GM12892 (cell line): ENCODE data around the gene PPFIA1.
"Not testable (repeated sequence)": the region's sequence is repeated elsewhere in the genome, so short reads cannot be mapped to it uniquely, and the experiment has no call there.

Source experiments
- DNase-seq: peaks from one replicate; pipeline ENCODE4 v3.0.0; 2011; ENCODE audit not compliant: insufficient read length
- FAIRE-seq: peaks from 2 replicates; lab custom pipeline; 2011; peaks lifted over from hg19 to GRCh38; lab: Jason Lieb, UNC
- POLR2A ChIP-seq: IDR thresholded peaks from 2 replicates; pipeline ENCODE4 v1.6.1; 2011; ENCODE audit warnings: low read depth, low read length, control low read depth
- POLR2AphosphoS5 ChIP-seq: IDR thresholded peaks from 2 replicates; pipeline ENCODE4 v1.6.1; 2011; ENCODE audit warnings: low read depth, low read length, control low read depth
- TAF1 ChIP-seq: IDR thresholded peaks from 2 replicates; pipeline ENCODE4 v1.6.1; 2011; ENCODE audit warnings: low read depth, mild to moderate bottlenecking, control low read depth, low read length, borderline replicate concordance

The PPFIA1 gene

DNA sequence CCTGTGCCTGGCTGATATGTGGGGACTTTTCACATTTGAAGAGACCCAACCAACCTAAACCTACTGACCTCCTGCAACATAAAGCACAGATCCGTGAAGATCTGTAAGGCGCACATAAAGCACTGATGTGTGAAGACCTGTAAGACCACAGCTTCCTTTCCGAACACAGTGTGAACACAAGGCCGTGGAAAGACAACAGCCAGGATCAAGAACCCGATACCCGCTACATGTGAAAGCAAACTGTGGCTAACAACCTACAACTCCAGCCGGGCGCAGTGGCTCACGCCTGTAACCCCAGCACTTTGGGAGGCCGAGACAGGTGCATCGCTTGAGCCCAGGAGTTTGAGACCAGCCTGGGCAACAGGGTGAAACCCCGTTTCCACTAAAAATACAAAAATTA, 17.6 kb upstream of the PPFIA1 start:
- no peak for DNase-seq
- no peak for FAIRE-seq
- TF ChIP-seq POLR2AphosphoS5 (no peak), POLR2A (no peak), TAF1 (no peak)

DNA sequence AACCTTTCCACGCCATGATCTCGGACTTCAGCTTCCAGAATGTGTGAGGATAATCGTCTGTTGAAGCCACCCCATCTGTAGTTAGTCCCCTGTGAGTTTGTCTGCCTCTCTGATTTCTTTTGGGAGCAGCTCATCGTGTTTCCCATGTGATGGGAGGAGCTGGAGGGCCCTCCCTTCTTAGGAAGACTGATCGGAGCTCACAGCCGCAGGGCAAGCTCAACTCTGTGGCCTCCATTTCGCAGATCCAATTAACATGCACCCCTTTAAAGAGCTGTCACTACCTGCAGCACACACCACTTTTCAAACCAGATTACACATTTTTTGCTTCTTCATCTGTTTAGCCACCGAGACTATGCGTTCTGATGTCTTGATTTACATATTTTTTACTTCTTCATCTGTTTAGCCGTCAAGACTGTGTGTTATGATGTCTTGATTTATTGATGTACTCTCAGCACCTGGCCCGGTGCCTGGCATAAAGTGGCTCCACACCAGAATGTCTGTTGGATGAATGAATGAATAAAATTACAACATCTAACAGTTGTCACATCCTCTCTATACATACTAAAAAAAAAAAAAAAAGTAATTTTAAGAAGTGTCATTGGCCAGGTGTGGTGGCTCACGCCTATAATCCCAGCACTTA, 14.9 kb upstream of the PPFIA1 start:
- DNase-seq (no peak), FAIRE-seq (no peak)

DNA sequence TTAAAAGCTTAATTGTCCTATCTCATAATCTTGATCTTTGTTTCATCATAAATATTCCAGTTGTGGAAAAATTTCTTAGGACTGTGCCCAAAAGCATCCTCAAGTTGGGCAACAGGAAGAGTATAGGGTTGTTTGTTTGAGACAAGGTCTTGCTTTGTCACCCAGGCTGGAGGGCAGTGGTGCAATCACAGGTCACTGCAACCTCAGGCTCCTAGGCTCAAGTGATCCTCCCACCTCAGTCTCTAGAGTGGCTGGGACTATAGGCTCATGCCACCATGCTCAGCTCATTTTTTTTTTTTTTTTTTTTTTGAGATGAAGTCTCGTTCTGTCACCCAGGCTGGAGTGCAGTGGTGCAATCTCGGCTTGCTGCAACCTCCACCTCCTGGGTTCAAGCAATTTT, 11.4 kb upstream of the PPFIA1 start:
- DNase-seq, FAIRE-seq: not testable (repeated sequence)

More for the DNA sequence above, 14.9 kb upstream of the PPFIA1 start:
- TF ChIP-seq POLR2AphosphoS5 (no peak), TAF1 (no peak), POLR2A (no peak)

DNA sequence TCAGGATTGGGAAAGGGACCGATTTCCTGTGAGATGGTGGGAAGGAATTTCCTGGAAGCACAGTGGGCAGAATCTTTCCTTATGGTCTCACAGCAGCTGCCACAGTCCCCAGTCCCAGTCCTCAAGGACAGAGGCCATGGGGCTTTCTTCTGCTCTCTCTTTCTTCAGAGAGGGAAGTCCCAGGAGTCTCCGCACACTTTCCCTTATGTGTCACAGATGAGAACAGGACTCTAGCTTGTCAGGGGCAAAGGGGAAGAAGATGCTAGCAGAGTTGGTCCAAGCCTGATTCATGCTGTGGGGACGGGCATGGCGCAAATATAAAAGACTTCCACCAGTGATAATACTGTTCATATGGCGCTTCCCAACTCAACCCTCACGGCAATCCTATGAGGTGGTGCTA, 7.5 kb upstream of the PPFIA1 start:
- FAIRE-seq, result no peak

DNA sequence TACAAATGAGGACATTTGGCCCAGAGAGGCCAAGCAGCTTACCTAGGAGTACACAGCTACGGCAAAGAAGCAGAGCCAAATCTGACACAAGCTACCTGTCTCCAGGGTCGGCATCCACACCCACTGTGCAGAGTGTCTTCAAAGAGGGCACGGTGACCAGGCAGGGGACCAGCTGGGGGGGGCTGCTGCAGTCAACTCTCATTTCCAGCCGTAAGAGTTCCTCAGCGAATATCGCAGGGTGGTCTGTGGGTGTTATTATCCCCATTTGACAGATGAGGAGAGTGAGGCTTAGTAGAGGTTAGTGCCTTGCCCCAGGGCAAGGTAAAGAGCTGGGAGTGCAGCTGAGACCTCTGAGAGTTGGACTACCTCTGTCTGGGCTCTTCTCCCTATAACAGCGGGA, 7.1 kb upstream of the PPFIA1 start:
- DNase-seq (no peak), FAIRE-seq (no peak)
- TF ChIP-seq POLR2A (no peak), TAF1 (no peak), POLR2AphosphoS5 (no peak)

More for the DNA sequence above, 7.5 kb upstream of the PPFIA1 start:
- TF ChIP-seq TAF1 (no peak), POLR2A (no peak), POLR2AphosphoS5 (no peak)
- DNase-seq, result no peak

DNA sequence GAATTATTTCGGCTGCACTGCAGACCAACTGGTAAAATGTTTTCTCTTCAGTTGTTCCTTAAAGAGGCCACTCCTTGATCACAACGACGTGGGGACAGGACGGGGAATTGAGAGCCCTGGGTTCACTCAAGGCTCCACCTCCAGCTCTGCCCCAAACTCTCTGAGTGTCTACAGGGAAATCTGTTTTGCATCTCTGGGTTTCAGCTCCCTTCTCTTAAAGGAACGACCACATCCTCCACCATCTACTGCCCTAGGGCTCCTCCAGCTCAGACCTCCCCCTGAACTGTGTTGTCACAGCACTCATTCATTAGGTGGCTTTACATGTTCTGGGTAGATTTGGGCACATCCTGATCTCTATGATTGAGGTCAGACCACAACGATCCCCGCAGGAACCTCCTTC, 5.1 kb upstream of the PPFIA1 start:
- FAIRE-seq, result peak; percentile 48
- peak; percentile 56 for DNase-seq
- TF ChIP-seq POLR2A, result no peak
- no peak for TF ChIP-seq POLR2AphosphoS5
- TF ChIP-seq TAF1, result no peak

DNA sequence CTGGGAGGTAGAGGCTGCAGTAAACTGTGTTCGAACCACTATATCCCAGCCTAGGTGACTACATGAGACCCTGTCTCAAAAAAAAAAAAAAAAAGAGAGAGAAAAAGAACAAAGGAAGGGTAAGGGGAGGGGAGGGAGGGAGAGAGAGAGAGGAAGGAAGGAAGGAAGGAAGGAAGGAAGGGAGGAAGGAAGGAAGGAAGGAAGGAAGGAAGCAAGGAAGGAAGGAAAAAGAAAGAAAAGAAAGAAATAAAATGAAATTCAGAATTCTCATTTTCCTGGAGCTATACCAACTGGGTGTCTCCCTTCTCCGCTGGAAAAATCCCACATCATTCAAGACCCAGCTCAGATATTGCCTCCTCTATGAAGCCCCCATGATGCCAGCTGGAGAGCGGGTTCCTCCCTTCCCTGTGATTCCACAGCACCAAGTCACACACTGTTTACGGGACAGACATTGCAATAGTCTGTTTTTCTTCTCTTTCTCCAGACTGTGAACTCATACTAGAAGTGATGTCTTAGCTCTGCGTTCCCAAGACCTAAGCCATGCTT, 3.0 kb upstream of the PPFIA1 start:
- FAIRE-seq (no peak), DNase-seq (no peak)
- TF ChIP-seq POLR2A (no peak), TAF1 (no peak), POLR2AphosphoS5 (no peak)

DNA sequence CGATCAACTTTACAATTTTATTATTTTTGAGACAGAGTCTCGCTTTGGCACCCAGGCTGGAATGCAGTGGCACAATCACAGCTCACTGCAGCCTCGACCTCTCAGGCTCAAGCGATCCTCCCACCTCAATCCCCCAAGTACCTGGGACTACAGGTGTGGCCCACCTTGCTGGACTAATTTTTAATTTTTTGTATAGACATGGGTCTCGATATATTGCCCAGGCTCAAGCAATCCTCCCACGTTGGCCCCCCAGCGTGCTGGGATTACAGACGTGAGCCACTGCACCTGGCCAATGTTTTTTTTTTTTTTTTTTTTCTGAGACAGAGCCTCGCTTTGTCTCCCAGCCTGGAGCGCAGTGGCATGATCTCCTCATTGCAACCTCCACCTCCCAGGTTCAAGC, 2.0 kb upstream of the PPFIA1 start:
- DNase-seq, result no peak
- TF ChIP-seq TAF1 (no peak), POLR2AphosphoS5 (no peak), POLR2A (no peak)
- FAIRE-seq, result no peak

DNA sequence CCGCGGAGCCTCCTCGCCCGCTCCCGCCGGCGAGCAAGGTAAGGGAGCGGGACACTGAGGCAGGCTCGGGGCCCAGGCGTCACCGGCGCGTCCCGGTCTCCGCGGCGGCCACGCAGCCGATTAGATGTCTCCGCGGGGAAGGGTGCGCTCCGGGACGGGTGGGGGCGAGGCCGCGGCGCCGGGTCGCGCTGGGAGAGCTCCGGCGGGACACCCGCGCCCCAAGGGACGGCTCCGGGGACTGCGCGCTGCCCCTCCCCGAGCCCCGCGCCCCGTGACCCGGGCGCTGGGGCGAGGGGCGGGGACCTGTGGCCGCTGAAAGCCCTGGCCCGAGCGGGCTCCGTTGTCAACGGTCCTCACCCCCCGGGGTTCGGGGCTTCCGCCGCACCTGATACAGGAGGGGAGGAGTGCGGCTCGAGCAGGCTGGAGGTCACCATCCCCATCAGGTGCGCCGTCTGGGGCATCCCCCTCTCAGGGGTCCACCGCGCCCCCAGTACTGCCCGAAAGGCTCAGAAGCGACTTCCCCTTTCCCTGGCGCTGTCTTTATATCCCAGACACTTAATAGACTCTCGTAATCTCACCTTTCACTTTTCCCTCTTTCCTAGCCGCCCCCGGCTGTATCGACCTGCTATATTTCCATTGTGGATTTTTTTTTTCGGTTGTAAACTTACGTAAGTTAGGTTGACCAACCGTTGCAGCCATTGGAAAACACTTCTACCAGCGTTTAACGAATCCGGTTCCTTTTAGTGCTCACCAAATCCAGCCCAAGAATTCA, 573 bp downstream of the PPFIA1 start:
- DNase-seq (peak; percentile 41), FAIRE-seq (peak; percentile 58)
- TF ChIP-seq POLR2AphosphoS5 (no peak), TAF1 (no peak)

DNA sequence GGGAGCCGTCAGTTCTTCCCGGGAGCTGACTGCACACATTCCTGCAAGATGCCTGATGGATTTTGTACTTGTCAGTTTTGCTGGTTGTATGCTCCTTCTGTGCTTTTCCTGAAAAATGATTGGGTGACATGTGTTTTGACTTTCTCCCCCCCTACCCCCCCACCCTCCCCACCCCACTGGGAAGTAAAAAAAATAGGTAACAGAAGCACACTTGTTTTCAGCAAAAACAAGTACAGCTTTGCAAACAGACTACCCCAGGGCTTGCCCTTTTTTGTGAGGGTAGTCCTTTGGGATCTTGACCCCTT, 1.1 kb downstream of the PPFIA1 start:
- no peak for DNase-seq
- TF ChIP-seq TAF1 (no peak), POLR2AphosphoS5 (no peak), POLR2A (no peak)
- FAIRE-seq, result no peak

DNA sequence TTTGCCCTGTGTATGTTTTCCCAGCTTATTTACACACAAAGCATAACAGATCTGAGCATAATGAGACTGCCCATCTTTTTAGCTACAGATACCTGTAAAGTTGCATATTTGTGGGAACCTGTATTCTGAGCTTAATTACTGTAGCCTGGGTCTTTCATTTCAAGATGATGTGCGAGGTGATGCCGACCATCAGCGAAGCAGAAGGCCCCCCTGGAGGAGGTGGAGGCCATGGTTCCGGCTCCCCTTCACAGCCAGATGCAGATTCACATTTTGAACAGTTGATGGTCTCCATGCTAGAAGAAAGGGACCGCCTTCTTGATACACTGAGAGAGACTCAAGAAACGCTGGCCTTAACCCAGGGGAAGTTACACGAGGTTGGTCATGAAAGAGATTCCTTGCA, 1.5 kb downstream of the PPFIA1 start:
- DNase-seq, result no peak
- FAIRE-seq, result no peak

DNA sequence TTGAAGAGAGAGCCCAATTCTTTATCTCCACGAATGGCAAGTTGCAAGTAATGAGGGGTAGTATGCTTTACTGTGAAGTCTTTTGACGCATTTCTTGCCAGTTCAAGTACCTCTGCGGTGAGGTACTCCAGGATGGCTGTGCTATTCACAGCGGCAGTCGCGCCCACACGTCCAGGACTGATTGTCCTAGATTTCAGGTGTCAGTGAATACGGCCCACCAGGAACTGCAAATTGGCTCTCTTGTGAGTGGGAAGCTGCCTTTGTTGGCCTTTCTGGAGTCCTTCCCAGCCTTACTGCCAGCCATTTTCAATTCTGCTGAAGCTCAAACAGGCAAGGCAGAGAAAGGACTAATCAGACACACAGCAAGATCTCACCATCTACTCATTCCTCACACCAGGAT, 8.5 kb downstream of the PPFIA1 start:
- DNase-seq, result no peak
- FAIRE-seq, result no peak
- no peak for TF ChIP-seq POLR2A
- no peak for TF ChIP-seq POLR2AphosphoS5
- no peak for TF ChIP-seq TAF1

More for the DNA sequence above, 1.5 kb downstream of the PPFIA1 start:
- no peak for TF ChIP-seq TAF1
